Caco-2 (cell line): ENCODE results near the gene ANKRD18A. TPM values are rescaled to one million over a fixed set of nuclear protein-coding genes. Genes with fewer than 3 reads are reported as not detected.
"Not testable (repeated sequence)": the region's sequence is repeated elsewhere in the genome, so short reads cannot be mapped to it uniquely, and the experiment has no call there.

Experiments used
- BruUV-seq: library from RNA; stranded (reverse); fragments of 400-500 nt; replicated peaks from 2 replicates; lab custom pipeline; 2021; lab: Mats Ljungman, UMichigan
- CTCF ChIA-PET: fragments of 300-600 bp; sonication (Branson Sonifier 250); formaldehyde crosslinking; loops from one replicate; lab custom pipeline; 2022; ENCODE audit warnings: antibody characterized with exemption; lab: Charles Lee
- POLR2A ChIA-PET: fragments of 300-600 bp; sonication (Branson Sonifier 250); formaldehyde crosslinking; loops from one replicate; lab custom pipeline; 2022; ENCODE audit warnings: antibody characterized with exemption; lab: Charles Lee
- DNase-seq, 2 experiments: peaks; one replicate each; pipeline versions ENCODE4 v3.0.0 to v3.0.0-alpha.2; 2020 to 2022
- H3K27me3 ChIP-seq: replicated peaks from 2 replicates; pipeline ENCODE4 v1.6.0; 2011; ENCODE audit warnings: low read length; ENCODE audit not compliant: control insufficient read depth, insufficient read depth
- H3K36me3 ChIP-seq: 2 replicates; pipeline ENCODE4 v1.5.1; 2011; ENCODE audit warnings: low read length; ENCODE audit not compliant: control insufficient read depth, insufficient read depth
- H3K4me1 ChIP-seq: fragments of 250-450 bp; sonication (Bioruptor Pico); 2 replicates; pipeline ENCODE4 v1.5.1; 2020; ENCODE audit warnings: mild to moderate bottlenecking
- H3K4me3 ChIP-seq: 2 replicates; pipeline ENCODE4 v1.5.1; 2011; ENCODE audit warnings: low read depth, mild to moderate bottlenecking, control low read depth, low read length
- H3K9me3 ChIP-seq: fragments of 250-450 bp; sonication (Bioruptor Pico); 2 replicates; pipeline ENCODE4 v1.5.1; 2020; ENCODE audit warnings: mild to moderate bottlenecking, moderate library complexity
- H3K27ac Mint-ChIP-seq: one replicate; pipeline ENCODE4 v1.8.0; 2022; ENCODE audit warnings: mixed read lengths; ENCODE audit not compliant: unreplicated experiment
- H3K27me3 Mint-ChIP-seq: one replicate; pipeline ENCODE4 v1.8.0; 2022; ENCODE audit warnings: mixed read lengths; ENCODE audit not compliant: insufficient read depth, unreplicated experiment
- H3K36me3 Mint-ChIP-seq: one replicate; pipeline ENCODE4 v1.8.0; 2022; ENCODE audit warnings: mild to moderate bottlenecking, mixed read lengths; ENCODE audit not compliant: insufficient read depth, unreplicated experiment
- H3K4me1 Mint-ChIP-seq: one replicate; pipeline ENCODE4 v1.8.0; 2022; ENCODE audit warnings: low read depth, mixed read lengths; ENCODE audit not compliant: unreplicated experiment
- H3K4me3 Mint-ChIP-seq: one replicate; pipeline ENCODE4 v1.8.0; 2022; ENCODE audit warnings: mild to moderate bottlenecking, moderate library complexity, mixed read lengths; ENCODE audit not compliant: unreplicated experiment
- H3K9me3 Mint-ChIP-seq: one replicate; pipeline ENCODE4 v1.8.0; 2022; ENCODE audit warnings: mixed read lengths; ENCODE audit not compliant: unreplicated experiment
- intact Hi-C: fragments of 100-400 bp; cut with micrococcal nuclease; formaldehyde crosslinking; loops from one replicate; pipeline ENCODE4 v1.10.0; 2022; ENCODE audit not compliant: unreplicated experiment
- total RNA-seq: library from RNA; stranded (reverse); gene quantifications from 2 replicates; pipeline ENCODE4 v1.2.3, GENCODE V29; 2022
- TF ChIP-seq, protein P1 (sequence below), 2 experiments: fragments of 200-600 bp in 1 of 2; IDR thresholded peaks; 1 replicate in 1 of 2; 2 replicates in 1 of 2; pipeline versions ENCODE4 v1.5.1 to v1.8.0; 2011 to 2022; ENCODE audit warnings: antibody characterized with exemption in 1 of 2, control low read depth in 1 of 2, inconsistent platforms in 1 of 2, low read depth in 1 of 2, low read length in 1 of 2, mild to moderate bottlenecking in 1 of 2, moderate library complexity in 1 of 2; ENCODE audit not compliant: insufficient read depth in 1 of 2, severe bottlenecking in 1 of 2, unreplicated experiment in 1 of 2

Gene ANKRD18A
- total RNA-seq, 1 experiment from 2014 or later = 2.6 TPM

GRCh38 chr9:38619556-38620447 lies 594 bp downstream of the ANKRD18A start:
- peak overlapping the region; percentile 61 for H3K4me3 ChIP-seq
- ChIA-PET POLR2A (interaction anchor here (0.7 kb wide), 1 partner anchor 185 kb away, joined by 5 read pairs; no protein-coding TSS in a partner anchor), CTCF (interaction anchor here (0.7 to 1.9 kb wide), 2 partner anchors 52 to 165 kb away, joined by 4 to 7 read pairs; no protein-coding TSS in a partner anchor)
- TF ChIP-seq, protein P1, sequence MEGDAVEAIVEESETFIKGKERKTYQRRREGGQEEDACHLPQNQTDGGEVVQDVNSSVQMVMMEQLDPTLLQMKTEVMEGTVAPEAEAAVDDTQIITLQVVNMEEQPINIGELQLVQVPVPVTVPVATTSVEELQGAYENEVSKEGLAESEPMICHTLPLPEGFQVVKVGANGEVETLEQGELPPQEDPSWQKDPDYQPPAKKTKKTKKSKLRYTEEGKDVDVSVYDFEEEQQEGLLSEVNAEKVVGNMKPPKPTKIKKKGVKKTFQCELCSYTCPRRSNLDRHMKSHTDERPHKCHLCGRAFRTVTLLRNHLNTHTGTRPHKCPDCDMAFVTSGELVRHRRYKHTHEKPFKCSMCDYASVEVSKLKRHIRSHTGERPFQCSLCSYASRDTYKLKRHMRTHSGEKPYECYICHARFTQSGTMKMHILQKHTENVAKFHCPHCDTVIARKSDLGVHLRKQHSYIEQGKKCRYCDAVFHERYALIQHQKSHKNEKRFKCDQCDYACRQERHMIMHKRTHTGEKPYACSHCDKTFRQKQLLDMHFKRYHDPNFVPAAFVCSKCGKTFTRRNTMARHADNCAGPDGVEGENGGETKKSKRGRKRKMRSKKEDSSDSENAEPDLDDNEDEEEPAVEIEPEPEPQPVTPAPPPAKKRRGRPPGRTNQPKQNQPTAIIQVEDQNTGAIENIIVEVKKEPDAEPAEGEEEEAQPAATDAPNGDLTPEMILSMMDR (IDR thresholded peaks at IDR 0.05; ENCODE audit: insufficient read depth in 1 of 2, low read depth in 1 of 2, low read length in 1 of 2, severe bottlenecking in 1 of 2, unreplicated experiment in 1 of 2) = no peak
- Mint-ChIP-seq H3K4me3 (peak overlapping the region; percentile 76), H3K36me3 (peaks cover 6% of the 10 kb centered on the region), H3K27me3 (peaks cover 17% of the 10 kb centered on the region), H3K27ac (peak overlapping the region; percentile 48), H3K4me1 (no peaks in the 10 kb centered on the region), H3K9me3 (no peaks in the 10 kb centered on the region)
- intact Hi-C loops = no loop called here
- H3K36me3 ChIP-seq = no peaks in the 10 kb centered on the region
- no TSS peak for BruUV-seq
- peaks cover 2% of the 10 kb centered on the region for H3K27me3 ChIP-seq
- DNase-seq = no peak
- no peaks in the 10 kb centered on the region for H3K4me1 ChIP-seq
- H3K9me3 ChIP-seq = peaks cover 6% of the 10 kb centered on the region; the same call in 1 of the 2 replicates

- H3K9me3 ChIP-seq, DNase-seq, H3K27me3 ChIP-seq, H3K36me3 Mint-ChIP-seq, H3K4me3 Mint-ChIP-seq, H3K4me1 Mint-ChIP-seq, BruUV-seq, H3K36me3 ChIP-seq, H3K4me1 ChIP-seq, CTCF ChIA-PET, H3K4me3 ChIP-seq, intact Hi-C loops, POLR2A ChIA-PET, H3K9me3 Mint-ChIP-seq, H3K27ac Mint-ChIP-seq: not testable (repeated sequence)
- peaks cover 11% of the 10 kb centered on the region for H3K27me3 Mint-ChIP-seq
Observed at GRCh38 chr9:38598029-38598745, 22.2 kb downstream of the ANKRD18A start.

- H3K9me3 ChIP-seq, H3K4me1 Mint-ChIP-seq, H3K9me3 Mint-ChIP-seq, H3K27ac Mint-ChIP-seq, DNase-seq, BruUV-seq, POLR2A ChIA-PET, H3K4me1 ChIP-seq, H3K36me3 Mint-ChIP-seq, H3K27me3 ChIP-seq, H3K36me3 ChIP-seq, H3K4me3 Mint-ChIP-seq, CTCF ChIA-PET, intact Hi-C loops, H3K4me3 ChIP-seq: not testable (repeated sequence)
- H3K27me3 Mint-ChIP-seq = peaks cover 11% of the 10 kb centered on the region
Observed at GRCh38 chr9:38595117-38595516, 25.3 kb downstream of the ANKRD18A start.

DNA sequence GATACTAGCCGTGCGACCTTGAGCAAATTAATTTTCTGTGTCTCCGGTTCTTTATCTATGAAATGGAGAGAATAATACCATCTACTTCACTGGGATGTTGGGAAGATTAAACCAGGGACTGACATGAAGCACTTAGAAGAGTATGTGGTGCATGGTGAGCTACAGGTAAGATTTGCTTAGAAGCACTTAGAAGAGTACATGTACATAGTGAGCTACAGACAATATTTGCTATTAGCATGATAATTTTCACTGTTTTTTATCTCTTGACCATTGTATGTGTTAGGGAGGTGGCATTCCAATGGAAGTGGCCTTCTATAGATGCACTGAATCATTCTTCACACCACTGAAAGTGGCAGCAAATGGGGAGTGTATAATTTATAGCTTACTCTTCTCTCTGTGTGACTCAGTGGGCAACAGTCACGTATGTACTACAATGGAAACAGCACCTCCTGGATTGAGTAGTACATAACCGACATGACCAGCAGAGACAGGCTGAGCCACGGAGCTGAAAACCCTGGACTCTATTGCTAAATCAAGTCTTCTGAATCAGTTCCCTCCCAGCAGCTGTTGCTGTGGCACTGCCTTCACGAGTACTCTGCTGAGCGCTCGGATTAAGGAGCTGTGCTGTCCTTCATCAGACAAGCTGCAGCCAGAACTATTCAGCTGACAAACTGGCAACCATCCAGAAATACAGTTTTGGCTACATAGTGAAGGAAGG lies 28.9 kb downstream of the ANKRD18A start:
- H3K27ac Mint-ChIP-seq = not testable (repeated sequence)

GRCh38 chr9:38583765-38584164 lies 36.6 kb downstream of the ANKRD18A start:
- H3K27ac Mint-ChIP-seq, H3K4me1 ChIP-seq, CTCF ChIA-PET, BruUV-seq, POLR2A ChIA-PET, H3K36me3 ChIP-seq, H3K27me3 ChIP-seq, H3K27me3 Mint-ChIP-seq, H3K4me3 Mint-ChIP-seq, H3K36me3 Mint-ChIP-seq, H3K9me3 Mint-ChIP-seq, H3K4me3 ChIP-seq, H3K9me3 ChIP-seq, H3K4me1 Mint-ChIP-seq: not testable (repeated sequence)
- peak in 1 of 2 experiments; percentile 2 for DNase-seq
- intact Hi-C loops = loop anchor here (10.0 kb wide), 1 partner anchor 59 kb away; no protein-coding TSS in a partner anchor

More for the DNA sequence above, 28.9 kb downstream of the ANKRD18A start:
- H3K4me3 Mint-ChIP-seq, H3K9me3 Mint-ChIP-seq, POLR2A ChIA-PET, H3K9me3 ChIP-seq, DNase-seq, H3K36me3 ChIP-seq, intact Hi-C loops, H3K4me1 Mint-ChIP-seq, H3K36me3 Mint-ChIP-seq, H3K27me3 ChIP-seq, H3K4me3 ChIP-seq, BruUV-seq, H3K4me1 ChIP-seq, CTCF ChIA-PET: not testable (repeated sequence)
- H3K27me3 Mint-ChIP-seq = peaks cover 12% of the 10 kb centered on the region
